ENCODE measurements around the gene TRAF1.
A peak's percentile ranks its signal among the peaks of the same experiment; 100 is the strongest.

GRCh38 chr9:120868339-120868675 is 58.3 kb downstream of the TRAF1 start:
- peak in 1 of 2 donors; percentile 16 for TF ChIP-seq POLR2A (IDR thresholded peaks at IDR 0.05)
- TF ChIP-seq EP300 (IDR thresholded peaks at IDR 0.05): peak in 1 of 4 donors; percentile 2
- peak in 3 of 4 donors; percentile 29 to 47 (median 39) for TF ChIP-seq POLR2AphosphoS5 (IDR thresholded peaks at IDR 0.05)
